HEK293 (cell line): ENCODE data around the gene RNF40.

ENCODE experiments used
- CTCF ChIA-PET: fragments of 350-600 bp; formaldehyde crosslinking; extraction: SDS; loops from one replicate; lab custom pipeline; 2021; ENCODE audit warnings: antibody characterized with exemption; lab: Yijun Ruan, JAX
- POLR2A ChIA-PET: fragments of 300-600 bp; formaldehyde crosslinking; extraction: SDS; loops from one replicate; lab custom pipeline; 2020; ENCODE audit warnings: antibody characterized with exemption, inconsistent platforms; lab: Yijun Ruan, JAX
- H3K27ac ChIP-seq: fragments of 200-500 bp; sonication (Bioruptor generic); 2 replicates; pipeline ENCODE4 v1.5.1; 2014; ENCODE audit warnings: low read depth, low read length, control low read depth, inconsistent platforms; ENCODE audit errors: extremely low read depth
- H3K36me3 ChIP-seq, 2 experiments: fragments of 200-500 bp in 1 of 2; sonication (Bioruptor generic) in 1 of 2; 1 replicate in 1 of 2; 2 replicates in 1 of 2; pipeline ENCODE4 v1.5.1; 2014 to 2017; ENCODE audit warnings: inconsistent platforms in 2 of 2, low read length in 2 of 2; ENCODE audit not compliant: control insufficient read depth in 2 of 2, insufficient read depth in 1 of 2
- H3K4me1 ChIP-seq: fragments of 200-500 bp; sonication (Bioruptor generic); 2 replicates; pipeline ENCODE4 v1.5.1; 2014; ENCODE audit warnings: mild to moderate bottlenecking, low read length, inconsistent platforms; ENCODE audit not compliant: control insufficient read depth, insufficient read depth
- H3K4me3 ChIP-seq: 2 replicates; pipeline ENCODE4 v1.5.1; 2011; ENCODE audit warnings: low read depth, mild to moderate bottlenecking, control low read depth, low read length, moderate library complexity
- H3K9me3 ChIP-seq: fragments of 200-500 bp; sonication (Bioruptor generic); 2 replicates; pipeline ENCODE4 v1.5.1; 2014; ENCODE audit warnings: low read depth, low read length, inconsistent platforms; ENCODE audit not compliant: control insufficient read depth, insufficient read depth
- GLI4 ChIP-seq: fragments of 450-650 bp; formaldehyde crosslinking; IDR thresholded peaks from 2 replicates; pipeline ENCODE4 v1.5.1; 2016; ENCODE audit warnings: missing biosample characterization, missing genetic modification characterization
- GLIS1 ChIP-seq: fragments of 450-650 bp; formaldehyde crosslinking; IDR thresholded peaks from 2 replicates; pipeline ENCODE4 v1.5.1; 2016; ENCODE audit warnings: missing biosample characterization, missing genetic modification characterization
- KLF17 ChIP-seq: fragments of 450-650 bp; formaldehyde crosslinking; IDR thresholded peaks from 2 replicates; pipeline ENCODE4 v1.5.1; 2016; ENCODE audit warnings: missing biosample characterization, missing genetic modification characterization
- KLF9 ChIP-seq: fragments of 450-650 bp; formaldehyde crosslinking; IDR thresholded peaks from 2 replicates; pipeline ENCODE4 v1.5.1; 2016; ENCODE audit warnings: missing biosample characterization, missing genetic modification characterization, low read depth
- MYNN ChIP-seq: fragments of 450-650 bp; formaldehyde crosslinking; IDR thresholded peaks from 2 replicates; pipeline ENCODE4 v1.5.1; 2016; ENCODE audit warnings: missing biosample characterization, missing genetic modification characterization, borderline replicate concordance
- MZF1 ChIP-seq: fragments of 450-650 bp; formaldehyde crosslinking; IDR thresholded peaks from 2 replicates; pipeline ENCODE4 v1.5.1; 2017; ENCODE audit warnings: missing biosample characterization, missing genetic modification characterization, borderline replicate concordance
- RBAK ChIP-seq: fragments of 450-650 bp; formaldehyde crosslinking; IDR thresholded peaks from 2 replicates; pipeline ENCODE4 v1.5.1; 2016; ENCODE audit warnings: missing biosample characterization, missing genetic modification characterization
- SCRT1 ChIP-seq: fragments of 450-650 bp; formaldehyde crosslinking; IDR thresholded peaks from 2 replicates; pipeline ENCODE4 v1.5.1; 2016; ENCODE audit warnings: missing biosample characterization, missing genetic modification characterization, borderline replicate concordance
- SCRT2 ChIP-seq: fragments of 450-650 bp; formaldehyde crosslinking; IDR thresholded peaks from 2 replicates; pipeline ENCODE4 v1.5.1; 2016; ENCODE audit warnings: missing biosample characterization, missing genetic modification characterization
- YY1 ChIP-seq: fragments of 450-650 bp; formaldehyde crosslinking; IDR thresholded peaks from 2 replicates; pipeline ENCODE4 v1.5.1; 2018; ENCODE audit warnings: missing biosample characterization, missing genetic modification characterization
- YY2 ChIP-seq: fragments of 450-650 bp; formaldehyde crosslinking; IDR thresholded peaks from 2 replicates; pipeline ENCODE4 v1.5.1; 2016; ENCODE audit warnings: missing biosample characterization, missing genetic modification characterization
- ZBTB1 ChIP-seq: fragments of 450-650 bp; formaldehyde crosslinking; IDR thresholded peaks from 2 replicates; pipeline ENCODE4 v1.5.1; 2016; ENCODE audit warnings: missing biosample characterization, missing genetic modification characterization
- ZFHX2 ChIP-seq: fragments of 450-650 bp; formaldehyde crosslinking; conservative IDR thresholded peaks from 2 replicates; pipeline ENCODE4 v1.5.1; 2016; ENCODE audit warnings: missing biosample characterization, missing genetic modification characterization
- ZNF132 ChIP-seq: fragments of 450-650 bp; formaldehyde crosslinking; IDR thresholded peaks from 2 replicates; pipeline ENCODE4 v1.5.1; 2017; ENCODE audit warnings: missing biosample characterization, missing genetic modification characterization, borderline replicate concordance
- ZNF148 ChIP-seq: fragments of 450-650 bp; formaldehyde crosslinking; IDR thresholded peaks from 2 replicates; pipeline ENCODE4 v1.5.0; 2017; ENCODE audit warnings: missing biosample characterization, missing genetic modification characterization, borderline replicate concordance
- ZNF2 ChIP-seq: fragments of 450-650 bp; formaldehyde crosslinking; IDR thresholded peaks from 2 replicates; pipeline ENCODE4 v1.5.1; 2016; ENCODE audit warnings: missing biosample characterization, missing genetic modification characterization
- ZNF23 ChIP-seq: fragments of 450-650 bp; formaldehyde crosslinking; IDR thresholded peaks from 2 replicates; pipeline ENCODE4 v1.5.1; 2016; ENCODE audit warnings: missing biosample characterization, missing genetic modification characterization, borderline replicate concordance
- ZNF292 ChIP-seq: fragments of 450-650 bp; formaldehyde crosslinking; IDR thresholded peaks from 2 replicates; pipeline ENCODE4 v1.5.1; 2016; ENCODE audit warnings: low read depth, missing biosample characterization, missing genetic modification characterization, borderline replicate concordance
- ZNF501 ChIP-seq: fragments of 450-650 bp; formaldehyde crosslinking; IDR thresholded peaks from 2 replicates; pipeline ENCODE4 v1.5.1; 2016; ENCODE audit warnings: missing biosample characterization, missing genetic modification characterization
- ZNF529 ChIP-seq: fragments of 450-650 bp; formaldehyde crosslinking; IDR thresholded peaks from 2 replicates; pipeline ENCODE4 v1.5.1; 2017; ENCODE audit warnings: missing genetic modification characterization, missing biosample characterization; ENCODE audit not compliant: insufficient replicate concordance
- ZNF548 ChIP-seq: fragments of 450-650 bp; formaldehyde crosslinking; IDR thresholded peaks from 2 replicates; pipeline ENCODE4 v1.5.1; 2016; ENCODE audit warnings: missing biosample characterization, missing genetic modification characterization
- ZNF571 ChIP-seq: fragments of 450-650 bp; formaldehyde crosslinking; IDR thresholded peaks from 2 replicates; pipeline ENCODE4 v1.5.0; 2017; ENCODE audit warnings: missing biosample characterization, missing genetic modification characterization
- ZNF596 ChIP-seq: fragments of 450-650 bp; IDR thresholded peaks from 2 replicates; pipeline ENCODE4 v1.5.0; 2018; ENCODE audit warnings: missing biosample characterization, mild to moderate bottlenecking, missing genetic modification characterization, moderate library complexity
- ZNF701 ChIP-seq: fragments of 450-650 bp; formaldehyde crosslinking; IDR thresholded peaks from 2 replicates; pipeline ENCODE4 v1.5.1; 2016; ENCODE audit warnings: missing biosample characterization, missing genetic modification characterization
- ZNF777 ChIP-seq: fragments of 450-650 bp; formaldehyde crosslinking; IDR thresholded peaks from 2 replicates; pipeline ENCODE4 v1.5.1; 2017; ENCODE audit warnings: missing biosample characterization, missing genetic modification characterization, borderline replicate concordance

RNF40 gene

GRCh38 chr16:30786936-30787612 lies 25.0 kb downstream of the RNF40 start, which contains the start of gene ZNF629 (continued):
- no peak for TF ChIP-seq ZNF132 (tag by site-specific recombination)
- peak; percentile 82 for TF ChIP-seq ZNF2
- TF ChIP-seq ZNF571: no peak
- TF ChIP-seq, all 188 proteins: peak for 72

GRCh38 chr16:30787613-30788378 lies 25.7 kb downstream of the RNF40 start:
- Histone ChIP-seq H3K27ac (peak overlapping the region; percentile 83; the same call in 1 of the 2 replicates), H3K4me1 (peaks cover 3% of the 10 kb centered on the region; the same call in 1 of the 2 replicates), H3K4me3 (peak overlapping the region; percentile 96), H3K9me3 (no peaks in the 10 kb centered on the region), H3K36me3 (peaks cover 0 to 26% of the 10 kb centered on the region in 2 experiments; a peak in 1 of 3 replicates)
- CTCF ChIA-PET: interaction anchor here (1.3 kb wide), 1 partner anchor 17 kb away, joined by 5 read pairs; no protein-coding TSS in a partner anchor
- POLR2A ChIA-PET: interaction anchor here (1.0 to 2.8 kb wide), 9 partner anchors 8 to 89 kb away, joined by 3 to 132 read pairs (median 6); partner anchors contain the start of genes PHKG2 and SRCAP
- TF ChIP-seq ZNF596 (tag by site-specific recombination) (peak; percentile 29; the same call in 1 of the 2 replicates), GLIS1 (no peak)

GRCh38 chr16:30793508-30794069 lies 31.5 kb downstream of the RNF40 start:
- H3K9me3 ChIP-seq: no peaks in the 10 kb centered on the region
- ChIA-PET POLR2A (interaction anchor here (0.9 to 4.1 kb wide), 4 partner anchors 10 to 48 kb away, joined by 3 to 23 read pairs (median 8); no protein-coding TSS in a partner anchor), CTCF (interaction anchor here (0.8 to 2.7 kb wide), 5 partner anchors 10 to 141 kb away, joined by 3 to 19 read pairs (median 5); no protein-coding TSS in a partner anchor)
- H3K4me3 ChIP-seq: no peak overlapping the region
- no peaks in the 10 kb centered on the region for H3K4me1 ChIP-seq
- TF ChIP-seq ZNF292 (tag by site-specific recombination) (no peak), SCRT2 (tag by site-specific recombination) (peak; percentile 85), SCRT1 (tag by site-specific recombination) (peak; percentile 68; the same call in 1 of the 2 replicates), ZNF148 (no peak), MYNN (tag by site-specific recombination) (no peak)
- TF ChIP-seq, all 188 proteins: peak for 2
- Histone ChIP-seq H3K27ac (no peak overlapping the region), H3K36me3 (no peaks in the 10 kb centered on the region)

- Histone ChIP-seq H3K9me3 (no peaks in the 10 kb centered on the region), H3K36me3 (no peaks in the 10 kb centered on the region), H3K27ac (no peak overlapping the region), H3K4me3 (no peak overlapping the region), H3K4me1 (no peaks in the 10 kb centered on the region)
- ChIA-PET POLR2A (interaction anchor here (4.1 kb wide), 1 partner anchor 11 kb away, joined by 23 read pairs; no protein-coding TSS in a partner anchor), CTCF (interaction anchor here (0.8 to 2.7 kb wide), 2 partner anchors 20 to 50 kb away, joined by 5 to 19 read pairs; no protein-coding TSS in a partner anchor)
- TF ChIP-seq ZNF501 (tag by site-specific recombination) (no peak), KLF17 (no peak), ZFHX2 (tag by site-specific recombination) (peak; percentile 51), ZNF777 (tag by site-specific recombination) (no peak), MZF1 (tag by site-specific recombination) (no peak), KLF9 (0 out of 2 replicates have a peak, but pooled peaks have one; percentile 1), ZNF701 (no peak), RBAK (tag by site-specific recombination) (no peak), YY1 (no peak), ZNF529 (no peak), ZNF23 (tag by site-specific recombination) (no peak), YY2 (tag by site-specific recombination) (no peak), ZBTB1 (tag by site-specific recombination) (no peak), GLI4 (tag by site-specific recombination) (no peak), ZNF548 (tag by site-specific recombination) (no peak)
These were observed 32.5 kb downstream of the RNF40 start for GRCh38 chr16:30794634-30795033.
